Measurements from ENCODE around the gene ZNF516. TPM values are rescaled to one million over a fixed set of nuclear protein-coding genes. Genes with fewer than 3 reads are reported as not detected.

ZNF516 gene
- total RNA-seq, 3 donors from 2014 or later: 22.0 to 47.9 (median 23.2) TPM

- no peaks in the 10 kb centered on the region for H3K36me3 ChIP-seq (ENCODE audit: low read depth)
- no peak overlapping the region for H3K4me3 ChIP-seq
- TF ChIP-seq CTCF (IDR thresholded peaks at IDR 0.05): no peak
- H3K4me1 ChIP-seq (ENCODE audit: low read depth): no peaks in the 10 kb centered on the region
- intact Hi-C loops (cut with DNase I, micrococcal nuclease): no loop called here
- ATAC-seq: no peak
- no peak for DNase-seq
- peaks cover 17% of the 10 kb centered on the region for H3K9me3 ChIP-seq
These were observed 166.9 kb downstream of the ZNF516 start for GRCh38 chr18:76328140-76328539.

- H3K4me1 ChIP-seq (ENCODE audit: low read depth): no peaks in the 10 kb centered on the region
- H3K4me3 ChIP-seq: no peak overlapping the region
- TF ChIP-seq CTCF (IDR thresholded peaks at IDR 0.05): no peak
- no peaks in the 10 kb centered on the region for H3K36me3 ChIP-seq (ENCODE audit: low read depth)
- no peak for DNase-seq
- intact Hi-C loops (cut with DNase I, micrococcal nuclease): no loop called here
- H3K9me3 ChIP-seq: peaks cover 1% of the 10 kb centered on the region
- ATAC-seq: no peak
These were observed 171.2 kb downstream of the ZNF516 start for GRCh38 chr18:76323891-76324290.

- H3K4me3 ChIP-seq: no peak overlapping the region
- intact Hi-C loops (cut with DNase I, micrococcal nuclease): no loop called here
- H3K4me1 ChIP-seq (ENCODE audit: low read depth): no peaks in the 10 kb centered on the region
- H3K36me3 ChIP-seq (ENCODE audit: low read depth): no peaks in the 10 kb centered on the region
- no peak for ATAC-seq
- no peak for DNase-seq
- no peak for TF ChIP-seq CTCF (IDR thresholded peaks at IDR 0.05)
- no peaks in the 10 kb centered on the region for H3K9me3 ChIP-seq
These were observed 172.4 kb downstream of the ZNF516 start for GRCh38 chr18:76322686-76323085.

- TF ChIP-seq CTCF (IDR thresholded peaks at IDR 0.05): no peak
- Histone ChIP-seq H3K4me1 (ENCODE audit: low read depth) (no peaks in the 10 kb centered on the region), H3K4me3 (no peak overlapping the region), H3K9me3 (no peaks in the 10 kb centered on the region), H3K36me3 (ENCODE audit: low read depth) (no peaks in the 10 kb centered on the region)
- DNase-seq: no peak
- ATAC-seq: no peak
- intact Hi-C loops (cut with DNase I, micrococcal nuclease): no loop called here
These were observed 175.7 kb downstream of the ZNF516 start for GRCh38 chr18:76319366-76319765.

- TF ChIP-seq CTCF (IDR thresholded peaks at IDR 0.05): no peak
- Histone ChIP-seq H3K4me1 (ENCODE audit: low read depth) (no peaks in the 10 kb centered on the region), H3K36me3 (ENCODE audit: low read depth) (no peaks in the 10 kb centered on the region), H3K9me3 (no peaks in the 10 kb centered on the region), H3K4me3 (no peak overlapping the region)
- DNase-seq (no peak), ATAC-seq (no peak)
- intact Hi-C loops (cut with DNase I, micrococcal nuclease): no loop called here
These were observed 176.4 kb downstream of the ZNF516 start for GRCh38 chr18:76318607-76319006.

GRCh38 chr18:76317136-76317535 is 177.9 kb downstream of the ZNF516 start:
- no peak for TF ChIP-seq CTCF (IDR thresholded peaks at IDR 0.05)
- Histone ChIP-seq H3K36me3 (ENCODE audit: low read depth) (no peaks in the 10 kb centered on the region), H3K4me3 (no peak overlapping the region), H3K4me1 (ENCODE audit: low read depth) (no peaks in the 10 kb centered on the region), H3K9me3 (no peaks in the 10 kb centered on the region)
- intact Hi-C loops (cut with DNase I, micrococcal nuclease): no loop called here
- no peak for DNase-seq
- no peak for ATAC-seq
